Anterior cingulate cortex (tissue), 58 donors: ENCODE measurements around the gene SMIM30.
"Not testable (repeated sequence)": the region's sequence is repeated elsewhere in the genome, so short reads cannot be mapped to it uniquely, and the experiment has no call there.

ENCODE experiments used
- DNase-seq, 58 donors: peaks; one replicate each; lab custom pipeline; 2025; lab: John Stamatoyannopoulos, UW

Gene SMIM30

GRCh38 chr7:113118074-113118959 is at the start of gene SMIM30:
Gene SMIM30, minus strand, starts transcription at chr7:113118554. Its CDS starts 976 bp downstream, at chr7:113117578.
- peak; percentile 15 to 96 (median 87) for DNase-seq

GRCh38 chr7:113166176-113166575 is 47.8 kb upstream of the SMIM30 start:
- DNase-seq = not testable (repeated sequence)

GRCh38 chr7:113161050-113161449 is 42.7 kb upstream of the SMIM30 start:
- DNase-seq = no peak

- DNase-seq = no peak
These were observed 41.5 kb upstream of the SMIM30 start for GRCh38 chr7:113159746-113160339.

GRCh38 chr7:113158756-113159155 is 40.4 kb upstream of the SMIM30 start:
- DNase-seq = no peak

- no peak for DNase-seq
These were observed 35.8 kb upstream of the SMIM30 start for GRCh38 chr7:113154117-113154516.

GRCh38 chr7:113144817-113145216 is 26.5 kb upstream of the SMIM30 start:
- DNase-seq = no peak

GRCh38 chr7:113143486-113144257 is 25.3 kb upstream of the SMIM30 start:
- DNase-seq = no peak

GRCh38 chr7:113142385-113143119 is 24.2 kb upstream of the SMIM30 start:
- no peak for DNase-seq

GRCh38 chr7:113141803-113142202 is 23.4 kb upstream of the SMIM30 start:
- DNase-seq = no peak

GRCh38 chr7:113140956-113141355 is 22.6 kb upstream of the SMIM30 start:
- no peak for DNase-seq

GRCh38 chr7:113137241-113137640 is 18.9 kb upstream of the SMIM30 start:
- no peak for DNase-seq

- no peak for DNase-seq
These were observed 15.7 kb upstream of the SMIM30 start for GRCh38 chr7:113134025-113134424.

- no peak for DNase-seq
These were observed 13.0 kb upstream of the SMIM30 start for GRCh38 chr7:113131367-113131766.

GRCh38 chr7:113128031-113128430 is 9.7 kb upstream of the SMIM30 start:
- no peak for DNase-seq

- DNase-seq = no peak
These were observed 7.4 kb upstream of the SMIM30 start for GRCh38 chr7:113125728-113126127.

- DNase-seq = no peak
These were observed 4.4 kb upstream of the SMIM30 start for GRCh38 chr7:113122744-113123143.

GRCh38 chr7:113120647-113121046 is 2.3 kb upstream of the SMIM30 start:
- no peak for DNase-seq

GRCh38 chr7:113119429-113119828 is 1.1 kb upstream of the SMIM30 start:
- no peak for DNase-seq

- DNase-seq = not testable (repeated sequence)
These were observed 980 bp downstream of the SMIM30 start for GRCh38 chr7:113117374-113117774.
